IgD-negative memory B cell (primary cell): ENCODE data around the gene COMTD1. TPM values are rescaled to one million over a fixed set of nuclear protein-coding genes. Genes with fewer than 3 reads are reported as not detected.

Source experiments
- H3K27ac Mint-ChIP-seq, 3 donors: one replicate each; pipeline ENCODE4 v1.8.0; 2020 to 2022; ENCODE audit warnings: mild to moderate bottlenecking in 3 of 3, mixed read lengths in 3 of 3, moderate library complexity in 1 of 3
- H3K27me3 Mint-ChIP-seq: one replicate; pipeline ENCODE4 v1.8.0; 2021; ENCODE audit warnings: mixed read lengths
- H3K36me3 Mint-ChIP-seq: one replicate; pipeline ENCODE4 v1.8.0; 2020; ENCODE audit warnings: mild to moderate bottlenecking, mixed read lengths
- H3K4me1 Mint-ChIP-seq, 3 donors: one replicate each; pipeline ENCODE4 v1.8.0; 2020 to 2022; ENCODE audit warnings: mixed read lengths in 3 of 3, mild to moderate bottlenecking in 1 of 3
- H3K4me3 Mint-ChIP-seq, 4 donors: one replicate each; pipeline ENCODE4 v1.8.0; 2020 to 2022; ENCODE audit warnings: mild to moderate bottlenecking in 4 of 4, mixed read lengths in 4 of 4, moderate library complexity in 3 of 4
- H3K9me3 Mint-ChIP-seq, 3 donors: one replicate each; pipeline ENCODE4 v1.8.0; 2020 to 2021; ENCODE audit warnings: mixed read lengths in 3 of 3, mild to moderate bottlenecking in 1 of 3
- polyA plus RNA-seq: library from polyadenylated mRNA; unstranded; fragments of 300-500 nt; fragmentation: Illumina TruSeq; gene quantifications from one replicate; pipeline ENCODE4 v1.2.3, GENCODE V29; 2021

COMTD1 gene
- polyA plus RNA-seq, 1 donor from 2014 or later = 8.5 TPM

- no peaks in the 10 kb centered on the region for H3K36me3 Mint-ChIP-seq
- H3K4me1 Mint-ChIP-seq = peaks cover 0 to 2% (median 0%) of the 10 kb centered on the region in 3 donors
- H3K9me3 Mint-ChIP-seq = peaks cover 0 to 3% (median 0%) of the 10 kb centered on the region in 3 donors
- no peaks in the 10 kb centered on the region for H3K27me3 Mint-ChIP-seq
- H3K4me3 Mint-ChIP-seq = no peak overlapping the region
- no peak overlapping the region for H3K27ac Mint-ChIP-seq
Observed at GRCh38 chr10:75260990-75261389, 25.2 kb upstream of the COMTD1 start.

GRCh38 chr10:75254739-75255138 lies 19.0 kb upstream of the COMTD1 start:
- no peak overlapping the region for H3K27ac Mint-ChIP-seq
- peaks cover 1% of the 10 kb centered on the region for H3K36me3 Mint-ChIP-seq
- H3K9me3 Mint-ChIP-seq = peaks cover 3 to 21% (median 19%) of the 10 kb centered on the region in 3 donors
- H3K4me3 Mint-ChIP-seq = no peak overlapping the region
- H3K4me1 Mint-ChIP-seq = no peaks in the 10 kb centered on the region
- peaks cover 4% of the 10 kb centered on the region for H3K27me3 Mint-ChIP-seq

GRCh38 chr10:75253281-75254220 lies 17.8 kb upstream of the COMTD1 start:
- H3K36me3 Mint-ChIP-seq = peaks cover 1% of the 10 kb centered on the region
- H3K4me1 Mint-ChIP-seq = no peaks in the 10 kb centered on the region
- H3K27ac Mint-ChIP-seq = no peak overlapping the region
- H3K9me3 Mint-ChIP-seq = peaks cover 3 to 21% (median 19%) of the 10 kb centered on the region in 3 donors
- no peak overlapping the region for H3K4me3 Mint-ChIP-seq
- peaks cover 4% of the 10 kb centered on the region for H3K27me3 Mint-ChIP-seq

GRCh38 chr10:75250934-75251333 lies 15.2 kb upstream of the COMTD1 start:
- peaks cover 1% of the 10 kb centered on the region for H3K36me3 Mint-ChIP-seq
- H3K9me3 Mint-ChIP-seq = peaks cover 3 to 21% (median 19%) of the 10 kb centered on the region in 3 donors
- H3K27me3 Mint-ChIP-seq = peaks cover 4% of the 10 kb centered on the region
- H3K4me1 Mint-ChIP-seq = no peaks in the 10 kb centered on the region
- no peak overlapping the region for H3K4me3 Mint-ChIP-seq
- no peak overlapping the region for H3K27ac Mint-ChIP-seq

- H3K9me3 Mint-ChIP-seq = peaks cover 1 to 11% (median 7%) of the 10 kb centered on the region in 3 donors
- no peaks in the 10 kb centered on the region for H3K27me3 Mint-ChIP-seq
- H3K27ac Mint-ChIP-seq = no peak overlapping the region
- no peak overlapping the region for H3K4me3 Mint-ChIP-seq
- H3K4me1 Mint-ChIP-seq = no peaks in the 10 kb centered on the region
- H3K36me3 Mint-ChIP-seq = no peaks in the 10 kb centered on the region
Observed at GRCh38 chr10:75247797-75248196, 12.0 kb upstream of the COMTD1 start.

- H3K4me3 Mint-ChIP-seq = no peak overlapping the region
- H3K27ac Mint-ChIP-seq = no peak overlapping the region
- H3K36me3 Mint-ChIP-seq = no peaks in the 10 kb centered on the region
- no peaks in the 10 kb centered on the region for H3K27me3 Mint-ChIP-seq
- H3K9me3 Mint-ChIP-seq = peaks cover 0 to 5% (median 4%) of the 10 kb centered on the region in 3 donors
- no peaks in the 10 kb centered on the region for H3K4me1 Mint-ChIP-seq
Observed at GRCh38 chr10:75246506-75246905, 10.7 kb upstream of the COMTD1 start.

GRCh38 chr10:75245354-75246250 lies 9.8 kb upstream of the COMTD1 start:
- Mint-ChIP-seq H3K27ac (no peak overlapping the region), H3K36me3 (no peaks in the 10 kb centered on the region), H3K9me3 (peaks cover 0 to 4% (median 3%) of the 10 kb centered on the region in 3 donors), H3K27me3 (no peaks in the 10 kb centered on the region), H3K4me1 (no peaks in the 10 kb centered on the region), H3K4me3 (no peak overlapping the region)

GRCh38 chr10:75244487-75245353 lies 9.0 kb upstream of the COMTD1 start:
- Mint-ChIP-seq H3K4me3 (no peak overlapping the region), H3K27ac (no peak overlapping the region), H3K36me3 (no peaks in the 10 kb centered on the region), H3K9me3 (peaks cover 0 to 4% (median 0%) of the 10 kb centered on the region in 3 donors), H3K27me3 (no peaks in the 10 kb centered on the region), H3K4me1 (no peaks in the 10 kb centered on the region)

GRCh38 chr10:75243426-75243825 lies 7.7 kb upstream of the COMTD1 start:
- Mint-ChIP-seq H3K36me3 (no peaks in the 10 kb centered on the region), H3K9me3 (peaks cover 0 to 4% (median 0%) of the 10 kb centered on the region in 3 donors), H3K4me1 (no peaks in the 10 kb centered on the region), H3K27ac (no peak overlapping the region), H3K4me3 (no peak overlapping the region), H3K27me3 (no peaks in the 10 kb centered on the region)

GRCh38 chr10:75240329-75241076 lies 4.7 kb upstream of the COMTD1 start:
- Mint-ChIP-seq H3K36me3 (no peaks in the 10 kb centered on the region), H3K27me3 (no peaks in the 10 kb centered on the region), H3K27ac (no peak overlapping the region), H3K9me3 (peaks cover 0 to 4% (median 0%) of the 10 kb centered on the region in 3 donors), H3K4me3 (no peak overlapping the region), H3K4me1 (peaks cover 0 to 6% (median 4%) of the 10 kb centered on the region in 3 donors)

GRCh38 chr10:75239096-75239790 lies 3.5 kb upstream of the COMTD1 start:
- Mint-ChIP-seq H3K27me3 (no peaks in the 10 kb centered on the region), H3K9me3 (peaks cover 0 to 3% (median 0%) of the 10 kb centered on the region in 3 donors), H3K4me3 (peak overlapping the region in 1 of 4 donors; percentile 20), H3K27ac (no peak overlapping the region), H3K36me3 (no peaks in the 10 kb centered on the region), H3K4me1 (peaks cover 0 to 6% (median 4%) of the 10 kb centered on the region in 3 donors)

- peak overlapping the region in 2 of 4 donors; percentile 30 to 38 for H3K4me3 Mint-ChIP-seq
- peaks cover 3 to 6% (median 4%) of the 10 kb centered on the region in 3 donors for H3K4me1 Mint-ChIP-seq
- no peak overlapping the region for H3K27ac Mint-ChIP-seq
- no peaks in the 10 kb centered on the region for H3K27me3 Mint-ChIP-seq
- no peaks in the 10 kb centered on the region for H3K36me3 Mint-ChIP-seq
- no peaks in the 10 kb centered on the region for H3K9me3 Mint-ChIP-seq
Observed at GRCh38 chr10:75238182-75239095, 2.7 kb upstream of the COMTD1 start.
